HepG2 (cell line): ENCODE data around the gene SLC22A4. TPM values are rescaled to one million over a fixed set of nuclear protein-coding genes. Genes with fewer than 3 reads are reported as not detected.

ENCODE experiments used
- AKNA ChIP-seq: sonication (generic); formaldehyde crosslinking; IDR thresholded peaks from 2 replicates; pipeline ENCODE4 v1.4.0; 2020; ENCODE audit warnings: missing genetic modification reagents, borderline replicate concordance
- ERF ChIP-seq: IDR thresholded peaks from 2 replicates; pipeline ENCODE4 v1.6.1; 2018; ENCODE audit warnings: missing biosample characterization, missing genetic modification reagents
- GFI1 ChIP-seq: sonication (generic); formaldehyde crosslinking; IDR thresholded peaks from 2 replicates; pipeline ENCODE4 v1.5.0; 2020; ENCODE audit warnings: missing genetic modification reagents, mild to moderate bottlenecking, borderline replicate concordance
- POLR2AphosphoS5 ChIP-seq: IDR thresholded peaks from 2 replicates; pipeline ENCODE4 v1.6.1; 2012; ENCODE audit warnings: low read depth, low read length
- PPARG ChIP-seq: conservative IDR thresholded peaks from 2 replicates; pipeline ENCODE4 v1.6.1; 2016; ENCODE audit warnings: missing biosample characterization, missing genetic modification reagents
- TEAD2 ChIP-seq: sonication (generic); formaldehyde crosslinking; IDR thresholded peaks from 2 replicates; pipeline ENCODE4 v1.9.0; 2021; ENCODE audit warnings: missing genetic modification reagents
- ZFP82 ChIP-seq: sonication (generic); formaldehyde crosslinking; IDR thresholded peaks from 2 replicates; pipeline ENCODE4 v1.5.1; 2020; ENCODE audit warnings: mild to moderate bottlenecking, missing genetic modification reagents, borderline replicate concordance
- ZHX2 ChIP-seq, 2 experiments: sonication (generic) in 1 of 2; formaldehyde crosslinking in 1 of 2; IDR thresholded peaks; 2 replicates each; pipeline versions ENCODE4 v1.6.1 to v1.9.0; 2014 to 2022; ENCODE audit warnings: antibody characterized with exemption in 1 of 2, borderline replicate concordance in 1 of 2, inconsistent platforms in 1 of 2, low read depth in 1 of 2, missing genetic modification reagents in 1 of 2
- ZNF33A ChIP-seq: sonication (generic); formaldehyde crosslinking; IDR thresholded peaks from 2 replicates; pipeline ENCODE4 v1.5.1; 2020; ENCODE audit warnings: missing genetic modification reagents, mild to moderate bottlenecking, moderate library complexity, borderline replicate concordance
- ZNF619 ChIP-seq: sonication (generic); formaldehyde crosslinking; IDR thresholded peaks from 2 replicates; pipeline ENCODE4 v1.4.0; 2020; ENCODE audit warnings: mild to moderate bottlenecking, missing genetic modification reagents
- polyA plus RNA-seq, 8 experiments: library from polyadenylated mRNA; depleted of rRNA in 3 of 8; stranded (reverse) in 7 of 8; unstranded in 1 of 8; fragments of >200 nt; fragmentation: Illumina TruSeq in 4 of 8; extraction: Trizol in 4 of 8; gene quantifications; 2 replicates each; pipeline versions ENCODE4 v1.2.1 to v1.2.3, GENCODE V29; 2011 to 2016; ENCODE audit warnings: low read depth in 4 of 8, missing spikeins in 1 of 8, mixed read lengths in 1 of 8; ENCODE audit not compliant: insufficient read depth in 1 of 8
- total RNA-seq, 5 experiments: library from RNA; depleted of rRNA; stranded (reverse); fragments of >200 nt; fragmentation: Illumina TruSeq; extraction: Trizol; gene quantifications; 2 replicates each; pipeline ENCODE4 v1.2.3, GENCODE V29; 2016; ENCODE audit warnings: low read depth in 1 of 5
- TF ChIP-seq, protein P1 (sequence below): sonication (generic); formaldehyde crosslinking; IDR thresholded peaks from 2 replicates; pipeline ENCODE4 v1.5.0; 2020; ENCODE audit warnings: missing genetic modification reagents
- TF ChIP-seq, protein P2 (sequence below): sonication (generic); formaldehyde crosslinking; IDR thresholded peaks from 2 replicates; pipeline ENCODE4 v1.8.0; 2022; ENCODE audit warnings: missing genetic modification reagents, low read depth, mild to moderate bottlenecking, borderline replicate concordance
- TF ChIP-seq, protein P3 (sequence below): sonication (generic); formaldehyde crosslinking; IDR thresholded peaks from 2 replicates; pipeline ENCODE4 v1.4.0; 2020; ENCODE audit warnings: missing genetic modification reagents, borderline replicate concordance

SLC22A4 gene
- total and polyA plus RNA-seq, 2 of the 13 experiments (the other 11 are each of a cell fraction or from before 2014, with no cell fraction given): 0.33 to 0.62 TPM

GRCh38 chr5:132293992-132294727 lies at the start of gene SLC22A4 (continued):
- TF ChIP-seq, protein P1, sequence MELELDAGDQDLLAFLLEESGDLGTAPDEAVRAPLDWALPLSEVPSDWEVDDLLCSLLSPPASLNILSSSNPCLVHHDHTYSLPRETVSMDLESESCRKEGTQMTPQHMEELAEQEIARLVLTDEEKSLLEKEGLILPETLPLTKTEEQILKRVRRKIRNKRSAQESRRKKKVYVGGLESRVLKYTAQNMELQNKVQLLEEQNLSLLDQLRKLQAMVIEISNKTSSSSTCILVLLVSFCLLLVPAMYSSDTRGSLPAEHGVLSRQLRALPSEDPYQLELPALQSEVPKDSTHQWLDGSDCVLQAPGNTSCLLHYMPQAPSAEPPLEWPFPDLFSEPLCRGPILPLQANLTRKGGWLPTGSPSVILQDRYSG (CRISPR knock-in tag): 0 out of 2 replicates have a peak, but pooled peaks have one; percentile 47
- TF ChIP-seq ERF (CRISPR knock-in tag) (no peak; the same call in 1 of the 2 replicates), ZNF33A (CRISPR knock-in tag) (peak; percentile 92; the same call in 1 of the 2 replicates), TEAD2 (CRISPR knock-in tag) (peak; percentile 70; the same call in 1 of the 2 replicates), GFI1 (peak; percentile 60; the same call in 1 of the 2 replicates), AKNA (CRISPR knock-in tag) (0 out of 2 replicates have a peak, but pooled peaks have one; percentile 22), PPARG (CRISPR knock-in tag) (no peak; the same call in none of the 2 replicates), ZFP82 (CRISPR knock-in tag) (peak; percentile 80), POLR2AphosphoS5 (peak; percentile 82), ZHX2 (IDR thresholded peaks at IDR 0.05; ENCODE audit: low read depth) (0 out of 2 replicates have a peak, but pooled peaks have one; percentile 11), ZHX2 (CRISPR knock-in tag; IDR thresholded peaks at IDR 0.05; ENCODE audit: borderline replicate concordance) (peak; percentile 55; the same call in 1 of the 2 replicates), ZNF619 (0 out of 2 replicates have a peak, but pooled peaks have one; percentile 6)
- TF ChIP-seq, protein P2, sequence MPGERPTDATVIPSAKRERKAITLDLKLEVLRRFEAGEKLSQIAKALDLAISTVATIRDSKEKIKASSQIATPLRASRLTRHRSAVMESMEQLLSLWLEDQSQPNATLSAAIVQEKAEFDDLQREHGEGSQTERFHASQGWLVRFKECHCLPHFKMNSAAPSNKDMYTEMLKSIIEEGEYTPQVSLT (CRISPR knock-in tag): no peak
- TF ChIP-seq, protein P3, sequence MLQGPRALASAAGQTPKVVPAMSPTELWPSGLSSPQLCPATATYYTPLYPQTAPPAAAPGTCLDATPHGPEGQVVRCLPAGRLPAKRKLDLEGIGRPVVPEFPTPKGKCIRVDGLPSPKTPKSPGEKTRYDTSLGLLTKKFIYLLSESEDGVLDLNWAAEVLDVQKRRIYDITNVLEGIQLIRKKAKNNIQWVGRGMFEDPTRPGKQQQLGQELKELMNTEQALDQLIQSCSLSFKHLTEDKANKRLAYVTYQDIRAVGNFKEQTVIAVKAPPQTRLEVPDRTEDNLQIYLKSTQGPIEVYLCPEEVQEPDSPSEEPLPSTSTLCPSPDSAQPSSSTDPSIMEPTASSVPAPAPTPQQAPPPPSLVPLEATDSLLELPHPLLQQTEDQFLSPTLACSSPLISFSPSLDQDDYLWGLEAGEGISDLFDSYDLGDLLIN: 0 out of 2 replicates have a peak, but pooled peaks have one; percentile 53
